Esophagus squamous epithelium (tissue), 5 donors: ENCODE measurements around the gene FNIP2. TPM values are rescaled to one million over a fixed set of nuclear protein-coding genes. Genes with fewer than 3 reads are reported as not detected.

Experiments used
- DNase-seq: peaks from one replicate; lab custom pipeline; 2025; lab: John Stamatoyannopoulos, UW
- H3K27ac ChIP-seq, 4 donors: fragments of 200-600 bp; sonication (generic); one replicate each; pipeline ENCODE4 v1.5.1; 2016 to 2019; ENCODE audit warnings: mild to moderate bottlenecking in 1 of 4
- H3K27me3 ChIP-seq, 4 donors: fragments of 200-600 bp; sonication (generic); 1 replicate in 3 of 4; 2 replicates in 1 of 4; pipeline versions ENCODE4 v1.5.1 to v1.6.0; 2017 to 2021; ENCODE audit warnings: antibody characterized with exemption in 1 of 4
- H3K36me3 ChIP-seq, 3 donors: fragments of 200-600 bp; sonication (generic); one replicate each; pipeline ENCODE4 v1.5.1; 2016 to 2019
- H3K4me1 ChIP-seq, 3 donors: fragments of 200-600 bp; sonication (generic); one replicate each; pipeline ENCODE4 v1.5.1; 2017 to 2019
- H3K4me3 ChIP-seq, 4 donors: fragments of 200-600 bp; sonication (generic); 1 replicate in 3 of 4; 2 replicates in 1 of 4; pipeline ENCODE4 v1.5.1; 2016 to 2019; ENCODE audit warnings: mild to moderate bottlenecking in 2 of 4, moderate library complexity in 1 of 4
- H3K9me3 ChIP-seq, 3 donors: fragments of 200-600 bp; sonication (generic); one replicate each; pipeline ENCODE4 v1.5.1; 2016 to 2019
- POLR2A ChIP-seq, 4 donors: fragments of 450-650 bp; IDR thresholded peaks; one replicate each; pipeline ENCODE4 v1.6.1; 2017; ENCODE audit warnings: antibody characterized with exemption in 4 of 4, mild to moderate bottlenecking in 4 of 4, moderate library complexity in 3 of 4
- WGBS, 2 donors: methylation state at CpG; one replicate each; pipeline ENCODE4 v1.1.5; 2018; 5-methylcytosine and 5-hydroxymethylcytosine counted together
- intact Hi-C: fragments of 100-400 bp; cut with DNase I; formaldehyde crosslinking; loops from one replicate; pipeline ENCODE4 v1.15.0; 2022
- total RNA-seq, 4 donors: library from RNA; depleted of rRNA; stranded (reverse); fragments of >200 nt; gene quantifications; one replicate each; pipeline ENCODE4 v1.1.0, GENCODE V29; 2016
- TF ChIP-seq, protein P1 (sequence below), 6 experiments: fragments of 450-650 bp in 4 of 6; fragments of 200-600 bp in 2 of 6; sonication (generic) in 2 of 6; IDR thresholded peaks; one replicate each; pipeline ENCODE4 v1.5.1; 2016 to 2019; ENCODE audit warnings: antibody characterized with exemption in 6 of 6, mild to moderate bottlenecking in 4 of 6, moderate library complexity in 4 of 6
- donor health status: DM: yes; HTN: yes; CAD: no.

The FNIP2 gene
- total RNA-seq, 4 donors from 2014 or later, result 6.0 to 28.8 (median 12.4) TPM

- TF ChIP-seq, protein P1, sequence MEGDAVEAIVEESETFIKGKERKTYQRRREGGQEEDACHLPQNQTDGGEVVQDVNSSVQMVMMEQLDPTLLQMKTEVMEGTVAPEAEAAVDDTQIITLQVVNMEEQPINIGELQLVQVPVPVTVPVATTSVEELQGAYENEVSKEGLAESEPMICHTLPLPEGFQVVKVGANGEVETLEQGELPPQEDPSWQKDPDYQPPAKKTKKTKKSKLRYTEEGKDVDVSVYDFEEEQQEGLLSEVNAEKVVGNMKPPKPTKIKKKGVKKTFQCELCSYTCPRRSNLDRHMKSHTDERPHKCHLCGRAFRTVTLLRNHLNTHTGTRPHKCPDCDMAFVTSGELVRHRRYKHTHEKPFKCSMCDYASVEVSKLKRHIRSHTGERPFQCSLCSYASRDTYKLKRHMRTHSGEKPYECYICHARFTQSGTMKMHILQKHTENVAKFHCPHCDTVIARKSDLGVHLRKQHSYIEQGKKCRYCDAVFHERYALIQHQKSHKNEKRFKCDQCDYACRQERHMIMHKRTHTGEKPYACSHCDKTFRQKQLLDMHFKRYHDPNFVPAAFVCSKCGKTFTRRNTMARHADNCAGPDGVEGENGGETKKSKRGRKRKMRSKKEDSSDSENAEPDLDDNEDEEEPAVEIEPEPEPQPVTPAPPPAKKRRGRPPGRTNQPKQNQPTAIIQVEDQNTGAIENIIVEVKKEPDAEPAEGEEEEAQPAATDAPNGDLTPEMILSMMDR (IDR thresholded peaks at IDR 0.05), result no peak
- TF ChIP-seq POLR2A (IDR thresholded peaks at IDR 0.05), result no peak
- H3K4me3 ChIP-seq, result no peak overlapping the region
- peaks cover 0 to 4% (median under 1%) of the 10 kb centered on the region in 3 donors for H3K4me1 ChIP-seq
- H3K27me3 ChIP-seq, result no peaks in the 10 kb centered on the region
- H3K27ac ChIP-seq, result no peak overlapping the region
- intact Hi-C loops, result loop anchor here (5.0 kb wide), 1 partner anchor 113 kb away; no protein-coding TSS in a partner anchor
- WGBS, 2 donors, result 88 to 93% methylated on average over 4 of the region's 4 CpGs
- no peaks in the 10 kb centered on the region for H3K9me3 ChIP-seq
- DNase-seq, result no peak
- peaks cover 0 to 60% (median 0%) of the 10 kb centered on the region in 3 donors for H3K36me3 ChIP-seq
Observed at GRCh38 chr4:158845311-158846041, 76.7 kb downstream of the FNIP2 start.

DNA sequence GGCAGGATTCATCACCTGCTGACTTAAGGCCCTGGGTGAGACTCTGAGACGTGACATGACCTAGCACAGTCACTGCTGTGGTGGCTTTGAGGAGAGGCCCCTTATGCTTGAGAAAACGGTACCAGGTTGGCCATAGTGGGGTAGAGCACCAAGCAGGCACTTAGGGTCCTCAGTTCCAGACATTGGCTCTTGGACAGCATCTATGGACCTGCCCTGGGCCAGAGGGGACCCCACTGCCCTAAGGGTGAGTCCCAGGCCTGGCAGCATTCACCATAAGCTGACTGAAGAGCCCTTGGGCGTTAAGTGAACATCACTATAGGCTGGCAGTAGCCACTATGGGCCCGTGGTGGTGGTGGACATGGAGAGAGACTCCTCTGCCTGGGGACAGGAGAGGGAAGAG, 78.7 kb downstream of the FNIP2 start:
- Histone ChIP-seq H3K9me3 (no peaks in the 10 kb centered on the region), H3K36me3 (peaks cover 0 to 51% (median 0%) of the 10 kb centered on the region in 3 donors), H3K4me1 (peaks cover 0 to 17% (median 3%) of the 10 kb centered on the region in 3 donors), H3K27ac (no peak overlapping the region), H3K27me3 (no peaks in the 10 kb centered on the region), H3K4me3 (no peak overlapping the region)
- intact Hi-C loops, result loop anchor here (5.0 kb wide), 1 partner anchor 115 kb away; no protein-coding TSS in a partner anchor
- 88 to 100% methylated on average over 2 of the region's 4 CpGs for WGBS, 2 donors
- TF ChIP-seq POLR2A (IDR thresholded peaks at IDR 0.05), result no peak
- TF ChIP-seq, protein P1 (IDR thresholded peaks at IDR 0.05), result no peak
- DNase-seq, result no peak

DNA sequence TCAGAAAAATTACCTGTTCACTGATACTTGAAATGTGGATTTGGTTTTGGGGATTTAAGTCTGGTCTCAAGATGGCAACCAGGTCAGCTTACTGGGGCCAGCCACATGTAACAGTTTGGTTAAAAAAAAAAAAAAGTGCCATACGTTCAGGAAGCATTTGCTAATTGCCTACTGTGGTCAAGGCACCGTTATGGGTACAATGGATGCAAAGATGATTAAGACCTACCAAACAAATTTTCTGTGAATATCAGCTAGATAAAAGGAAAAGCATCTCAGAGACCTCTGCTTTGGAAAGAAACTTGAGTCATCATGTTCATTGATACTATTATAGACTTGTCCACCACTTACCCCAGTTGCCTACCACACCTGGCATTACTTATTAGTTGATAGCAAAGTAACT, 80.9 kb downstream of the FNIP2 start:
- intact Hi-C loops, result loop anchor here (5.0 to 10.0 kb wide), 2 partner anchors 117 to 325 kb away; no protein-coding TSS in a partner anchor
- WGBS, 2 donors, result 64 to 76% methylated on average over 2 of the region's 2 CpGs

DNA sequence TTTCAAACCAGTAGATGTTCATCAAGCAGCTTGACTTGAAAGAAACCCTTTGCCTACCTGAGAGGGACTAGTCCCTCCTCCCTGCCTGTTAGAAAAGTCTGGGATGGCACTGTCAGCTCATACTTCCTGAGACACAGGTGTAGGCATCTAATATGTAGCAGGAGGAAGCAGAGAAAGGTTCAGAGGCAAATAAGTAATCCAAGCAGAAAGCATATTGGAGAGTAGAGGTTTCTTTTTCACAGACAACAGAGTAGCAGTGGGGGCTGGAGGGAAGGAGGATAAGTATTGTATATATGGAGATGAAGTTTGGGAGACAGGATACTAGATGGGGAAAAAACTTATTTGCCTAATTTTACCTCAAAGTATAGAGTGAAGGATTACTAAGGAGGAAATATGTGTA, 81.5 kb downstream of the FNIP2 start:
- no peak for DNase-seq
- Histone ChIP-seq H3K9me3 (no peaks in the 10 kb centered on the region), H3K36me3 (peaks cover 0 to 40% (median 0%) of the 10 kb centered on the region in 3 donors), H3K27ac (no peak overlapping the region), H3K27me3 (no peaks in the 10 kb centered on the region), H3K4me3 (no peak overlapping the region), H3K4me1 (peaks cover 0 to 17% (median 3%) of the 10 kb centered on the region in 3 donors)
- TF ChIP-seq, protein P1 (IDR thresholded peaks at IDR 0.05), result no peak
- no peak for TF ChIP-seq POLR2A (IDR thresholded peaks at IDR 0.05)
- intact Hi-C loops, result loop anchor here (10.0 kb wide), 1 partner anchor 324 kb away; no protein-coding TSS in a partner anchor

More for the DNA sequence above, 80.9 kb downstream of the FNIP2 start:
- no peak for DNase-seq
- TF ChIP-seq, protein P1 (IDR thresholded peaks at IDR 0.05), result no peak
- TF ChIP-seq POLR2A (IDR thresholded peaks at IDR 0.05), result no peak
- no peaks in the 10 kb centered on the region for H3K27me3 ChIP-seq
- peaks cover 0 to 44% (median 0%) of the 10 kb centered on the region in 3 donors for H3K36me3 ChIP-seq
- H3K27ac ChIP-seq, result no peak overlapping the region
- no peak overlapping the region for H3K4me3 ChIP-seq
- H3K9me3 ChIP-seq, result no peaks in the 10 kb centered on the region
- peaks cover 0 to 17% (median 3%) of the 10 kb centered on the region in 3 donors for H3K4me1 ChIP-seq
